Measurements from ENCODE around the gene RFNG.

The RFNG gene, protein sequence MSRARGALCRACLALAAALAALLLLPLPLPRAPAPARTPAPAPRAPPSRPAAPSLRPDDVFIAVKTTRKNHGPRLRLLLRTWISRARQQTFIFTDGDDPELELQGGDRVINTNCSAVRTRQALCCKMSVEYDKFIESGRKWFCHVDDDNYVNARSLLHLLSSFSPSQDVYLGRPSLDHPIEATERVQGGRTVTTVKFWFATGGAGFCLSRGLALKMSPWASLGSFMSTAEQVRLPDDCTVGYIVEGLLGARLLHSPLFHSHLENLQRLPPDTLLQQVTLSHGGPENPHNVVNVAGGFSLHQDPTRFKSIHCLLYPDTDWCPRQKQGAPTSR

DNA sequence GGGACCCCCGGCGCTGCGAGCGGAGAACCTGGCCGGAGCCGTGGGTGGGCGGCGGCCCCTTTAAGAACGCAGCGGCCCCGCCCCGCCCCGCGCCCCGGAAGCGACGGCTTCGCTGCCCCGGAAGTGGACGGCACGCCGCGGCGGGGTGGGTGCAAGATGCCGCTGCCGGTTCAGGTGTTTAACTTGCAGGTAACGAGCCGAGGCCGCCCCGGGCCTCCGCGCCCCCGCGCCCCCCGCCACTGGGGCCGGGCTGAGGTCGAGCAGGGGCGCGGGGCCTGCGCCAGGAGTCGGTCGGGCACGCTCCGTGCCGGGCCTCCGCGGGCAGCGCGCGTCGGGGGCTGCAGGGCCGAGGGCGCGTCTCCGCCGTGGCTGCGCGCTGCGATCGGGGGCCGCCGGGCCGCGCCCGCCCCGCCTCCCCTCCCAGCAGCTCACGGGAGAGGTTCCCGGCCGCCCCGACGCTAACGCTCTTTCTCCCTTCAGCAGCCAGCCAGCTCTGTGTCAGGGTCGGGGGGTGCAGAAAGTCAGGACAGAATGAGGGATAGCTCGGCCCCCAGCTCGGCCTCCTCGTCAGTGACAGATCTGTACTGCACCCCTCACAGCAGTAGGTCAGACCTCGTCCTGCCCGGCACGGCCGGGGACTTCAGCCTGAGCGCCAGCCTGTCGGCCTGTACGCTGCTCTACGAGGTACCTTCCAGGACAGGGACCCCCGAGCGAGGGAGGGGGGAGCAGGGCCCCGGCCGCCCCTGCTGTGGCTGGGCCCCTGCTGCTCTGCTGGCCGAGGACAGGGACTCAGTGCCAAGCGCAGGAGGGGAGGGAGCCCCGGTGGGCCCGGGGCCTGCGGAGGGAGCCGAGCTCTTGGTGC lies at the start of gene RFNG, which contains the start of gene GPS1:
Gene RFNG (minus strand): TSS at position 36 of the 862 bp plus-strand sequence. CDS start 45 bp downstream, outside the sequence.
Gene GPS1 (plus strand): TSS at position 123 of the 862 bp plus-strand sequence. CDS start 34 bp downstream, at position 157.
- peak in 1 of 2 experiments; percentile 41 for DNase-seq

DNA sequence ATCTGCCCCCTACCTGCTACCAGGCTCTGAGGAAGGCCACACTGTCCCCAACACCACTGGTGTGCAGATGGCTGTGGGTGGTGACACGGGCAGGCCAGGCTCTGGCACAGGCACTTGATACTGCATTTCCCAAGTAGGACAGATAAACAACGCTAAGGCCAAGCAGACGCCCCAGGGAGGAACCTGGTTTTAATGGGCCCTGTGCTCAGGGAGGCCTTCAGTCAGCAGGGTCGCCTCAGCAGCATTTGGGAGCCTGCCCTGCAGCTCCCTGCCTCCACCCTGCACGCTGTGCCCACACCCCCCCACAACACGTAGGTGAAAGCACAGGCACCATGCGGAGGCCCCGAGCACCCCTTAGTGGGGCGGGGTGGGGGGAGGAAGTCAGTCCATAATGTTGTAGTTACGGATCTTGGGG lies 49.7 kb upstream of the RFNG start:
- no peak for DNase-seq

DNA sequence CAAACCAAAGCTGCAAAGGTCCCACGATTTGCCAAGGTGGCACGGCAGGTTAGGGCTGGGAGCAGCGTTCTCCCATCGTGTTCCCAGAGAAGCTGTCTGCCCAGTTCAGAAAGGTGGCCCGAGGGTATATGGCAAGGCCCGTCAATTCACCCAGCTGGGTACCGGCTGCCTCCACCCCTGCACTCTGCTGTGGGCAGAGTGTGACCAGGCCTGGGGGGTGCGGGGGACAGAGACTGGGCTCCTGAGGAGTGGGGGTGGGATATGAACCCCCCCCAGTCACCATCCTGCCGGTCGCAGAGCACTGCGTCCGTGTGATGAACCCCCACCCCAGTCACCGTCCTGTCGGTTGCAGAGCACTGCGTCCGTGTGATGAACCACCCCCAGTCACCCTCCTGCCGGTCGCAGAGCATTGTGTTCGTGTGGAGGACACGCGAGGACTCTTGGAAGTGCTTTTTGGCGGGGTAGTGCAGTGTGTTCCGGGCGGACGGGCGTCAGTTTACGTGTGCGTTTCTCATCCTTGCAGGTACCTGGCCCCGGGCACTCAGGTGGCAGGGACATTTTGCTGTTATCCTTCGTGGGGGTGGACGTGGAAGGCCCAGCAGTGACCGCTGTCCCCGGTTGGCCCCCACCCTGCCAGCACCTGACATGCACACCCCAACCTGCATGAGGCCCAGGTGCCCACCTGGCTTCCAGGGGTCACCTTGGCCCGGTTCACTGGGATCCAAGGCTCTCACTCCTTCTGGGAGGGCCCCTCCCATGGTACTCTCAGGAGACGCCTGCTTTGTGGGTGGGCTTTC lies 49.1 kb upstream of the RFNG start:
- no peak for DNase-seq

DNA sequence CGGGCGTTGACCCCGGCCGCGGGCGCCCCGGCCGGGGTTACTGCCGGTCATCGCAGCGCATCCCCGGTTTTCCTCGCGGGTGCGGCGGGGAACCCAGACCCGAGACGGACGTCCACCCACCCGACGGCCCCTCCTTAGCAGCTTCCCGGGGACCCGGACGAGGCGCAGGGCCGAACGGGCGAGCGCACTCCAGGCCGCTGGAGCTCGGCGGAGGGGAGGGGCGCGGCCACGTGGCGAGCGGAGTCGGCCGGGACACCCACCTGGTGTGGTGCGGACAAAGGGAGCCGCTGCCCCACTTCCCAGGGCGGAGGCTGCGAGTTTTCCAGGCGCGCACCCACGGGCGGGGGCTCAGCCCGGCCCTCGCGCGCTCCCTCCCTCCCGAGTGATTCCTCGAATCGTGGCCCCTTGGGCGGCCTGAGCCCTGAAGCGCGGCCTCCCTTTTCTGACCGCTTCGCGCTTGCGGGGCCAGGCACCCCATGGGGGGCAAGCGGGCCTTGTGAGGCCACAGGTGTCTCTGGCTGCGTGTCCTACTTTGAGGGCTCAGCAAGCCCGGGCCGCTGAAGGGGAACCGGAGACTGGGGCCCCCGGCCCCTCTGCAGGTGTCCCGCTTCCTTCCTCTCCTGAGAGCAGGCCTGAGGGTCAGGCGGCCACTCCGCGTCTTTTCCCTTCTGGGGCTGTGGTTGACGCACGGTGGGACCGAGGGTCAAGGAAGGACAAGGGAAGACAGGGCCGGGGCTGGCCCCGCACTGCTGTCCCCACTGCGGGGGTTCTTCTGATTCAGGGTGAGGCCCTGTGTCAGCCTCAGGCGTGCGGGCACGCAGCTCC lies 47.5 kb upstream of the RFNG start:
- peak in 1 of 2 experiments; percentile 52 for DNase-seq

DNA sequence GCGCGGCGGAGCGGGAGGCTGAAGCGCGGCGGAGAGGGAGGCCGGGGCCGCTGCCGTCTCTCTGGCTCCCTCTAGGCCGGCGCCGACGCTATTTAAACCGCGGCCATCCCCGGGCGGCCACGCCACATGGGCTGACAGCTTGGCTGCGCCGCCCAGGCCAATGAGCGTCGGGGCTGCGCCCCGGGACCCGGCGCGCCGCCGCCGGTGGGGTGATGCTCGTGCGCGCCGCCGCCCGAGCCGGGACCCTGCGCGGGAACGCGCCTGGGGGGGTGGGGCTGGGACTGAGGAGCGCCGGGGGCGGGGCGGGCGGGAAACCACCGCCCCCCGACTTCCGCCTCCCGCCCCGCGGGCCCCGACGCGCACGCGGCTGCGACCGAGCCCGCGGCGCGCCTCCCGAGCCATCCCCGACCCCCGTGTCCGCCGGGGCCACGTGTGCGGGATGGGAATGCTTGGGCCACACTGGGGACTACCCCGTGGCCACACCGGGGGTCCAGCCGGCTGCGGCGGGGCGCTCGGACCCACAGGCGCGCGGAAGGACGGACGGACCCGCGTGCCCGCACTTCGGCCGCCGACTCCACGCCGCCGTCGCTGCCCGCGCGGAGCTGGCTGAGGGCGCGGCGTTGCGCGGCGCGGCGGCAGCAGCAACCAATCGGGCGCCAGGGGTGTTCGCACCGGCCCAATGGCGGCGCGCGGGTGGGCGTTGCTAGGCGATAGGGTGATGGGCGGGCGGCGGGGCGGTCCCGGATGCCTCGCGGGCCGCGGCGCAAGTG lies 46.7 kb upstream of the RFNG start, which contains the start of gene FASN:
Gene FASN (minus strand): TSS at position 68 of the 770 bp plus-strand sequence. CDS start 1,791 bp downstream, outside the sequence.
- DNase-seq, result peak; percentile 84 to 89

DNA sequence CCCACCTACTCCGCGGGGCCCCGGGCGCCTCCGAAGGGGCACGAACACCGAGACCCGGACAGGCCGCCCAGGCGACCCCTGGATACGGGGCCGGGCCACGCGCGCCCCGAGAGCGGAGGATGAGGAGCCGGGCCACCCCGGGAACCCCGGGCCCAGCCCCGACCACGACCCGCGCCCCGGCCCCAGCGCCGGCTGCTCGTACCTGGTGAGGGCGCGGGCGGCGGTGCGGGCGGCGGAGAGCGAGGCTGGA lies 46.2 kb upstream of the RFNG start:
- no peak for DNase-seq

DNA sequence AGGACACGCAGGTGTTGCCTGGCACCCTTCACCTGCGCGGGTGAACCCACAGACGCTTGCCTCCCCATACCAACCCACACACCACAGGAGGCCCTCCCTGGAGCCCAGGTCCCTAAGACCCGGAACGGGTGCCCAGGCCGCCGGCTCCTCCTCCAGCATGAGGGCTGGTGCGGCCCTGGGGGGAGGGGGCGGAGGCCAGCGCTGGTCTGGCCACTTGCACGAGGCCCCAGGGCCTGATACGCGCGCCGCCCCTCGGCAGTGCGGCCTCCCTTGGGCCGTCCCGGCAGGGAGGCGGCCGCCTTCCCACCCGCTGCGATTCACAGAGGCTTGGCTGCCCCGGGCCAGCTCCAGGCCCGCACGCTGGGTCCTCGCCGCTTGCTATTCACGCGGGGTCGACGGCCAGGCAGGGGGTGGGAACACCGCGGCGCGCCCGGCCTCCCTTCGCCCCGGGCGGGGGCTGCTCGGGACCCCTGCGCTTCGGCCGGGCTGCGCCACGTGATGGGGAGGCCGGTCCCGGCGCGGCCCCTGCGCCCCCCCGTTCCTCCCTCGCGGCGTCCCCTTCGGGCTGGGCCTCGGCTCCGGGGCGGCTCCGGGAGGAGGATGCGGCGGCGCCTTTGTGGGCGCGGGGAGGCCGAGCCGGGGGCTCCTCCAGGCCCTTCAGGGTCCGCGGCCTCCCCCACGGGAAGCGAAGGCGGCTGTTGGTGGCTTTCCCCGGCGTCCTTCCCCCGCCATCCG lies 45.7 kb upstream of the RFNG start:
- DNase-seq, result no peak

DNA sequence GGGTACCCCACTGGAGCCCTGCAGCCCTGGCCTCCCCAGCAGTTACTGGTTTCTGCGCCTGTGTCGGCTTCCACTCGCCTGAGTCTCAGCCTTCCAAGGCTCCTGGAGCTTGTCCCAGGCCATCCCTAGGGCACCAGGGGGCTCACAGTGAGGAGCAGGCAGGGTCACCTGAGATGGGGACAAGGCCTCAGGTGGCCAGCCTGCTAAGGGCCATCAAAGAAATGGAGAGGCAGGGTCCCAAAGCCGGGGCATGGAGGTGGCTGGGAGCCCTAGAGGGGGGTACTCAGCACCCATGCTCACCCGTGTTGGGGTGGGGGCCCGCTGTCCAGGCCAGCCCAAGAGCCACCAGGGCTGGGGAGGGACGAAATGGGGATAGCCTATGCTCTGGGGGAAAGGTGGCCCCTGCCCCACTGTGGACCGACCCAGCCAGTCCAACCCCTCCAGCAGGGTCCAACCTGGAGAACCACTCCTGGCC lies 45.1 kb upstream of the RFNG start:
- no peak for DNase-seq

DNA sequence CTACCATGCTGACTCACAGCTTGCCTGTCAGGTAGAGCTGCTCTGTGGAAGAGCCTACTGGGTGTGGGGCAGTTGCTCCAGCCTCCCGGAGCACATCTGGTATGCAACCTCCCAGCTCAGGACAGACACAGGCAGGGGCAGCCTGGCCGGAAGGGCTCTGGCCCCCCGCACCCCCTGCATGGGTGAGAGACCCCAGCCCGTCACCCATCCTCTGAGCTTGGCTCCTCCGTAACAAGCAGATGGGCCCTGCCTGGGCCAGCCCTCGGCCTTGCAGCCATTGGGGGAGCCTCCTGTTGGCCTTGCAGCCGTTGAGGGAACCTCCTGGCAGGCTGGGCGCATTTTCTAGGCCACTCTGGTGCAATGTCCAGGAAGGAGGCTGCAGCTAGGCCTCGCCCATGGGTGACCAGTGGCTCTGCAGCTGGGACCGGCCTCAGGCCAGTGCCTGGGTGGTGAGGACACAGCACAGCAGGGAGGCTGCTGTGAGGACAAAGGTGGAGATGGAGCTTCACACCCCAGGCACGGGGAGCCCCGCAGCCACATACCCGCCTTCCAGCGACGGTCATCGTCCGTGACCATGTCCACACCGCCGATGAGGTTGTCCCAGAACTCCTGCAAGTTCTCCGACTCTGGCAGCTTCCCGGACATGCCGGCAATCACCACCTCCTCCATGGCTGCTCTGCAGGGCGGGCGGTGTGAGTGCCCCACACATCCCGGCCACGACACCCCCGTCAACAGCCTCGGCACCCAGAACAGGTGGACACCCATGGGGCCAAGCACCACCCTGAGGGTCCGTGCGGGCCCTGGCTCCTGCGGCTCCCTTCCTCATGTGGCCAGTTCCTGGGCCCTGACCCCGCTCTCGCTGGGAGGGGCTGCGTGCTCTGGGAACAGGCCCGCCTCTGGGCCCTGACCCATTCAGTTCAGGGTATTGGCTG lies 44.4 kb upstream of the RFNG start:
- no peak for DNase-seq

DNA sequence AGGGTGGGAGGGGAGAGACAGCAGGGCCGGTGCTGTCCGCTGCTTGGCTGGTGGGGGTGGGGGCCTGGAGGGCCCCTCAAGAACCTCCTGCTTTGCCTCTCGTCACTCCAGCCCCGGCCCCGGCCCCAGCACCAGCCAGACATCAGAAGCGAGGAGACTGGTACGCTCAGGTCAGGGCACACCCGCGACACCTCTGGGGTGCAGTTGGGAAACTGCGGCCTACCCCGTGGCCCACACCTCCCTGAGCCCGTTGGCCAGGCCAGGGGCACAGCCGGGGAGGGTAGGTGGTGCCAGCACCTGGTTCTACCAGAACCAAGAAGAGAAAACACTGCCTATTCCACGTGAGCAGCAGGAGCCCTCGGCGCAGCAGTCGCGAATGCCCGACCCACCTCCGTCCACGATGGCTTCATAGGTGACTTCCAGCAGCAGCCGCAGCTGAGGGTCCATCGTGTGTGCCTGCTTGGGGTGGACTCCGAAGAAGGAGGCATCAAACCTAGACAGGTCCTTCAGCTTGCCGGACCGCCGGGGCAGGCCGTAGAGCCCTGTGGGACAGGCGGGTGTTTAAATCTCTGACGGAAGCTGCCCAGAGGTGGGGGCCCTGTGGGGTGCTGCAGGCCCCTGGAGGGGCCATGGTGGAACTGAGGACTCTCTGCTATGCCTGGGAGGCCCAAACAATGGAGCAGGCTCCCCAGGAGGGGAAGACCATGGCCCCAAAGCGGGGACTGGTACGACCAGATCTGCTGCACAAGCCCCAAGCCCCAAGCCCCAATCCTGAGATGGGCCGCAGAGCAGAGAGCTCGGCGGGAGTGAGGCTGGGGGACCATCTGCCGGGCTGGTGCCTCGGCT lies 43.5 kb upstream of the RFNG start:
- DNase-seq, result no peak

DNA sequence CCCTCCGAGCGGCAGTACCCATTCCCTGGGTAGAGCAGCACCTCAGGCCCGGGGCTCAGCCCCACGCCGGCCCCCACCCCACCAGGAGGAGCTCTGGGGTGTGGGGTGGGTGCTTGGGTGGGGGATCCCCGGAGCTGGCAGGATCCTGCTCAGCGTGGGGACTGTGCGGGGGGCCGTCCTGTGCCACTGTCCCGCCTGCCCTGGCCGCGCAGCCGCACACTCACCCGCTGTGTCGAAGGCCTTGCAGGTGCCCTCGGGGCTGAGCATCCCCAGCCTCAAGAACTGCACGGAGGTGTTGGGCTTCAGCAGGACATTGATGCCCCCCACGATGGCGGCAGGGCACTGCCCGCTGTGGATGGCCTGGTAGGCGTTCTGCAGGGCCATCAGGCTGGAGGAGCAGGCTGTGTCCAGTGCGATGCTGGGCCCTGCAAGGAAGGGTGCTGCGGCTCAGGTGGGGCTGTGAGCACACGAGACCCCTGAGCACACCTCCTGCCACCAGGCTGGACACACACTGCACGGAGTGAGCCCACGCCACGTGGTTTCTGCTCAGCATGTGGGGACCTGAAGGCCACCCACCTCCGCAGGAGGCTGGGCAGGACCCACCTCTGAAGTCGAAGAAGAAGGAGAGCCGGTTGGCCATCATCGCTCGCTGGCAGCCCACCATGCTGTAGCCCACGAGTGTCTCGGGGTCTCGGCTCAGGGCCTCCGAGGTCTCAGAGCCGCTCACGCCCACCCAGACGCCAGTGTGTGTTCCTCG lies 41.6 kb upstream of the RFNG start:
- DNase-seq, result no peak

DNA sequence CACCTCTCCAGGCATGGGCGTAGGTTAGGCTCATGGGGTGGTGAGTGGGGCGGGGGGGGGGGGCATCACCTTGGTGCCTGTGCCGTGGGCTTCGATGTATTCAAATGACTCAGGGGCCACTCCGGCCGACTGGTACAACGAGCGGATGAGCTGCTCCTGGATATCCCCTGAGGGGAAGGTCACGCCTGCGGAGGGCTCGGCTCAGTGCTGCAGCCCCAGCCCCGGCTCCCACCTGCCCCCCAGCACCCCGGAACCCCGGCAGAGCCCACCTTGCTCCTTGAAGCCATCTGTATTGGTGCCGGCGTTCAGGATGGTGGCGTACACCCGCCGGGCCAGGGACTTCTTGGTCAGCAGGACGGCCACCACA lies 41.0 kb upstream of the RFNG start:
- DNase-seq, result no peak

DNA sequence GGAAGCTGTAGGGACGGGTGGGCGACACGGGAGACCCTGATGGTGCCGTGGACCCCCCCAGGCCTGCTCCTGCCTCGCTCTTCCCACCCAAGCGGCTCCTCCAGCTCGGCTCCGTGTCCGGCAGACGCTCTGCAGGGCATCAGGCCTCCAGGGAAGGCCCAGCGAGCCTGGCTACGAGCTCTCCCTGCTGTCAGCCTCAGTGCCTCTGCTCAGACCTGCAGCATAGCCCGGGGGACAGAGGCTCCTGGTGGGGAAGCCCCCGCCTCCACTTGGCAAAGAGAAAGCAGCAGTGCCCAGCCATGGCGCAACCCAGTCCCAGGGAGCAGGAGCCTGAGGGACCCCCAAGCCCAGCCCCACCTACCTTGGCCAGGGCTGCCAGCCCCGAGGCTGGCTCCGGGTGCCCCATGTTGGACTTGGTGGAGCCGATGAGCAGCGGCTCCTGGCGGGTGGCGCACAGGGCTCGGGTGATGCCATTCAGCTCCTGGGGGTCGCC lies 40.5 kb upstream of the RFNG start:
- DNase-seq, result no peak

DNA sequence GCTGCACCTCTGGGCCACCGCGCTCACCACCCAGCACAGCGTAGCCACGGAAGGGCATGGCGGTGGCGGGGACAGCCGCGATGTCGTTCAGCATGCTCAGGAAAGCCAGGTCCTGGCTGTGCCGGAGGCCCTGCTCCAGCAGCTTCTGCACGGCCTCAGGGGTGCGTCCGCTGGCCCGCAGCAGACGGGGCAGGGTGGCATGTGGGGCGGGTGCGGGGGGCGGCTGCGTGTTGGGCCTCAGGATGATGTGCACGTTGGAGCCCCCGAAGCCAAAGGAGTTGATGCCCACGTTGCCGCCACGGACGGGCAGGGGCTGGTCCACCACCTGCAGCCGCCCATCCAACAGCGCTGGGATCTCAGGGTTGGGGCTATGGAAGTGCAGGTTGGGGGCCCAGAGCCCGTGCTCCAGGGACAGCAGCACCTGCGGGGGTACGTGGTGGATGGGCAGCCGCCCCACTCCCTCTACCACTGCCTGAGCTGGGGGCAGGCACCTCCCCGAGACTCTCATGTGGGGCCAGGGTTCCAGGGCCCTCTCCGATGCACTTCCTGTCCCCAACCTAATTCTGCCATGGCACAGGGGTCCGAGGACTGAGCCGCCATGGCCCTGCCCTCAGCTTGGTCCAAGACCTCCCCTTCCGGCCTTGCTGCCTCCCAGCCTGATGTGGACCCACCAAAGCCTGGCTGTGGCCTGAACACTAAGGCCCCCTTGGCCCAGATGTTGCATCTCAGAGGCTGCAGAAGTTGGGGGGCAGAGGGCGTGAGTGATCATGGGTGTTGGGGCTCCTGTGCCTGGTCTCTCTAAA lies 39.9 kb upstream of the RFNG start:
- no peak for DNase-seq

DNA sequence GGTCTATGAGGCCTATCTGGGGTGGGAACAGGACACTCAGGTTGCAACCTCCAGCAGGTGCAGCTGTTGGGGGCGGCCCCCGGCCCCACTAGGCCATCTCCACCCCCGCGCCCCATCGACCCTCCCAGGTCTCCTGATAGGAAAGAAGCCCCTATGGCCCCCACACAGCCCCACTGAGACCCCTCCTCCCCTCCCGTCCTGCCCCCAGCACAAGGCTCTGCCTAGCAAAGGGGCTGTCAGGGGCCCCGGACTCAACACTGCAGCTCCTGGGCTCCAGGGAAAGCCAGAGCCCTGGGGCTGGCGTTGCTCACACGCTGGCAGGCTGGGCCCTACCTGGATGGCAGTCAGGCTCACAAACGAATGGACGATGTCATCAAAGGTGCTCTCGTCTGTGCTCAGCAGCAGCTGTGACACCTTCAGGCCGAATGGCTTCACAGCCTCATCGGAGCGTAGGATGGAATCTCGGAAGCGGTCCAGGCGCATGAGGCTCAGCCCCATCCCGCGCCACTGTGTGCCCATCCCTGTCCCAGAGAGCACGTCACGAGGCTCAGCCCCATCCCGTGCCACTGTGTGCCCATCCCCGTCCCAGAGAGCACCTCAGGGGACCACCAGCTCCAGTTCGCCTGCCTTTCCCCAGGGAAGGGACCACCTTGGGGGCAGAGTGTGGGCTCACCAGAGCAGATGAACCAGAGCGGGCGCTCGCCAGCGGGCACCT lies 39.1 kb upstream of the RFNG start:
- DNase-seq, result no peak
